Measurements from ENCODE around the gene GLB1L.

DNA sequence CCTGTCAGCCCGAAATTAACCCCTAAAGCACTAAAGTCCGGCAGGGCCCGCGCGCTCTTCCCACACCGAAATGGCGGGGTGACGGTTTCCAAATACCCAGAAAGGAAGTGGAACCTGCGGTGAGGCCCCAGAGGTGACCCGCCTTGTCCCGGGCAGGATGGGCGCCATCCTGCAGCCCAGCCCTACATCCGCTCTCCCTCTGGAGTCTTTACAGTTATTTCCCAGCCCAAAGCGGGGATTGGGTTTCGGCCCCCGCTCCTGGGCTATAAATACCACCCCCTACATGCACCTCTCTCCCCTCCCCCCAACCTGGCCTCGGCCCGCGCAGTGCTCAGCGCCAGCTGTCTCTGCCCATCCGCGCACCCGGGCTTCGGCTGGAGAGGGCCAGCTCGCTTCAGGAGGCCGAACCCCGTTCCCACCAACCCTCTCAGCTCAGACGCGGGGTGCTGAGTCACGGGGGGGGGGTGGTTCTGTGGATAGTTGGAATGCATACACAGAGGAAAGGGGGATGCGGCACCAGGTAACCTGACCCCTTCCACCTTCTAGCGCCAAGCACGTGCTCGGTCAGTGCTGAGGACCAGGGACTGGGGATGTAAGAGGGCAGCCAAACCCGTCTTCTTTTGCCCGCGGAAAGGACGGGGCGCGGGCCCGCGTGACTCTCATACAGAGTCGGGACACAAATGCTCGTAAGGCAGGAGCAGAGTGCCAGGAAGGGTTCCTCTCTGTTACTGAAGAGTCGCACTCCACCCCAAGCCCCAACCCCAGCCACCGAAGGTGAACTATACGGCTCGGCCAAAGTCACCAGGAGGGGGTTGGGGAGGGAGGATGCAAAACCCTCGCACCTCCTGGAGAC lies 7.9 kb upstream of the GLB1L start, which contains the start of gene TUBA4B:
- TF ChIP-seq, protein P1, sequence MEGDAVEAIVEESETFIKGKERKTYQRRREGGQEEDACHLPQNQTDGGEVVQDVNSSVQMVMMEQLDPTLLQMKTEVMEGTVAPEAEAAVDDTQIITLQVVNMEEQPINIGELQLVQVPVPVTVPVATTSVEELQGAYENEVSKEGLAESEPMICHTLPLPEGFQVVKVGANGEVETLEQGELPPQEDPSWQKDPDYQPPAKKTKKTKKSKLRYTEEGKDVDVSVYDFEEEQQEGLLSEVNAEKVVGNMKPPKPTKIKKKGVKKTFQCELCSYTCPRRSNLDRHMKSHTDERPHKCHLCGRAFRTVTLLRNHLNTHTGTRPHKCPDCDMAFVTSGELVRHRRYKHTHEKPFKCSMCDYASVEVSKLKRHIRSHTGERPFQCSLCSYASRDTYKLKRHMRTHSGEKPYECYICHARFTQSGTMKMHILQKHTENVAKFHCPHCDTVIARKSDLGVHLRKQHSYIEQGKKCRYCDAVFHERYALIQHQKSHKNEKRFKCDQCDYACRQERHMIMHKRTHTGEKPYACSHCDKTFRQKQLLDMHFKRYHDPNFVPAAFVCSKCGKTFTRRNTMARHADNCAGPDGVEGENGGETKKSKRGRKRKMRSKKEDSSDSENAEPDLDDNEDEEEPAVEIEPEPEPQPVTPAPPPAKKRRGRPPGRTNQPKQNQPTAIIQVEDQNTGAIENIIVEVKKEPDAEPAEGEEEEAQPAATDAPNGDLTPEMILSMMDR (IDR thresholded peaks at IDR 0.05; ENCODE audit: low read length): no peak
- TF ChIP-seq EZH2phosphoT487 (IDR thresholded peaks at IDR 0.05; ENCODE audit: low read length): no peak
- no peak for TF ChIP-seq EZH2 (optimal IDR thresholded peaks at IDR 0.05; ENCODE audit: low read depth, low read length)

Data from MM.1S (cell line).